G401.6 (cell line): Measurements from ENCODE around the gene RYR1.
"Not testable (repeated sequence)": the region's sequence is repeated elsewhere in the genome, so short reads cannot be mapped to it uniquely, and the experiment has no call there.

Source experiments
- FAIRE-seq: peaks from 2 replicates; lab custom pipeline; 2012; peaks lifted over from hg19 to GRCh38; lab: Jason Lieb, UNC

Gene RYR1

DNA sequence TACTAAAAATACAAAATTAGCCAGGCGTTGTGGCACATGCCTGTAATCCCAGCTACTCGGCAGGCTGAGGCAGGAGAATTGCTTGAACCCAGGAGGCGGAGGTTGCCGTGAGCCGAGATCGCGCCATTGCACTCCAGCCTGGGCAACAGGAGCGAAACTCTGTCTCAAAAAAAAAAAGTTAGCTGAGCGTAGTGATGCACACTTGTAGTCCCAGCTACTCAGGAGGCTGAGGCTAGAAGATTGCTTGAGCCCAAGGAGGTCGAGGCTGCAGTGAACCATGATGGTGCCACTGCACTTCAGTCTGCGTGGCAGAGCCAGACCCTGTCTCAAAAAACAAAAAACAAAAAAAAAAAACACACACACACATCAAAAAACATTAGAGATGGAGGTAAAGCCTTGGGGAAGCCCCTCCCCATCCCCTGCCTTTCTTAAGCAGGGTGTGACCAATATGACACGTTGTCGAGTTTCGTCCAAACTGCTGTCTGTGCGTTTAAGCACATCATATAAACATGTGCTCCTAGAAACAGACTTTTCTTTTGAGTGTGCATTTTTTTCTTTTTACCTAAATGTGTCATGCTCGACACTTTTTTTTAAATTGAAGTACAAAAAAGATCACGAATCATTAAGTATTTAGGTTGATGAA is 6.3 kb upstream of the RYR1 start:
- FAIRE-seq: not testable (repeated sequence)

DNA sequence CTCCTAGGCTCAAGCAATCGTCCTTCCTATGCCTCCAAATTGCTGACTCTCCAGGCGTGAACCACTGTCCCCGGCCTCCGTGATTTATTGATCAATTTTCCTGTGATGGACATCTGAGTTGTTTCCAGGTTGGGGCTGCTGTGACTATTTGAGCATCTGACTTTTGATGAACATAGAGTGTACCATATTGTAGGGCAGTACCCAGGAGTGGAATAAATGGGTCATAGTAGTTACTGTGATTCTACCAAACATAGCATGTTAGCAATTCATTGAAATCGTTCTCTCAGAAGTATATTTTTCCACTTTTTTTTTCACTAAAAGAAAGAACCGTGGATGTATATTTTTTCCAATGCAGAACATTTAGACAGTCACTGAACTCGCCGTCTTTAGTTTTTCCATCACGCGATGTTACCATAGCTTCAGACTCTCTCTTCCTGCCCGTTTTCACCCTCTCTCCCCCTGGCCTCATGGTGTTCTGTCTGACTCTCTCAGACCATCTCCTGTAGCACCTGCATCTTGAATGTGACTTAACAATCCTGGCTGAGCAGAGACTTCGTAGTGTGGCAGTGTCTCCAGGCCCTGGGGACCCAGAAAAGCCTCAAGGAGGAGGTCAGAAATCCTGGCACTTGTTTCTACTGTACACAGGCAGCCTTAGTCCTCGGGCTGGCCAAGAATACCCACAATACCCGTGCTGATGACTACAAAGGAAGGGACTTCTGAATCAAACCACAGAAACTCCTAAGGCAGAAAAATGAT is 4.3 kb upstream of the RYR1 start:
- FAIRE-seq: no peak

DNA sequence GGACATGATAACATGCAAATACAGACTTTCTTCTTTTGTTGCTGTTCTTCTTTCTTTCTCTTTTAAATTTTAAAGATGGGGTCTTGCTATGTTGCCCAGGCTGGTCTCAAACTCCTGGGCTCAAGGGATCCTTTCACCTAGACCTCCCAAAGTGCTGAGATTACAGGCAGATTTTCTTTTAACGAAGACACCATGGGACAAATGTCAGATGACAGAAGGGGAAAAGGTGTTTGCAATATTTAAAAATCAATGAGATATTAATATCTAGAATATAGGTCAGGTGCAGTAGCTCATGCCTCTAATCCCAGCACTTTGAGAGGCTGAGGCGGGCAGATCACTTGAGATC is 3.7 kb upstream of the RYR1 start:
- no peak for FAIRE-seq

DNA sequence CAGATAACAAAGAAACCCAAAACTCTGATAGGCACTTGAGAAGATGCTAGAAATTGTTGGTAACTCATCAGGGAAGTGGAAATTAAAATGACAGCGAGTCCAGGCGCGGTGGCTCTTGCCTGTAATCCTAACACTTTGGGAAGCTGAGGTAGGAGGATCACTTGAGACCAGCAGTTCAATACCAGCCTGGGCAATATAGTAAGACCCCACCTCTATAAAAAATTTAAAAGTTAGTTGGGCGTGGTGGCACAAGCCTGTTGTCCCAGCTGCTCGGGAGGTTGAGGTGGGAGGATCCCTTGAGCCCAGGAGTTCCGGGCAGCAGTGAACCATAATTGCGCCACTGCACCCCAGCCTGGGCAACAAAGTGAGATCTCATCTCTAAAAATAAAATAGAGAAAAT is 2.6 kb upstream of the RYR1 start:
- no peak for FAIRE-seq

GRCh38 chr19:38434549-38435051 is 1.1 kb downstream of the RYR1 start:
- FAIRE-seq: no peak

DNA sequence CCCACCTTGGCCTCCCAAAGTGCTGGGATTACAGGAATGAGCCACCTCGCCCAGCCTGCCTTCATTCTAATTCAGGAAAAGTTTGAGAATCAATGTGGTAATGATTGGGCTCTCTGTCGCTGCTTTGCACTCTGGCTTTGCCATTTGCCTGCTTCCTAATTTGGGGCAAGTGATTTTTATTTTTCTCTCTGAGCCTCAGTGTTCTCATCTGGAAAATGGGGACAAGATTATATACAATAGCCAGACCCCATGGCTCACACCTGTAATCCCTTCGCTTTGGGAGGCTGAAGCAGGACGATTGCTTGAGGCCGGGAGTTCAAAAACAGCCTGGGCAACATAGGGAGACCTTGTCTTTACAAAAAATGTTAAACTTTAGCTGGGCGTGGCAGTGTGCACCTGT is 3.8 kb downstream of the RYR1 start:
- FAIRE-seq: no peak

DNA sequence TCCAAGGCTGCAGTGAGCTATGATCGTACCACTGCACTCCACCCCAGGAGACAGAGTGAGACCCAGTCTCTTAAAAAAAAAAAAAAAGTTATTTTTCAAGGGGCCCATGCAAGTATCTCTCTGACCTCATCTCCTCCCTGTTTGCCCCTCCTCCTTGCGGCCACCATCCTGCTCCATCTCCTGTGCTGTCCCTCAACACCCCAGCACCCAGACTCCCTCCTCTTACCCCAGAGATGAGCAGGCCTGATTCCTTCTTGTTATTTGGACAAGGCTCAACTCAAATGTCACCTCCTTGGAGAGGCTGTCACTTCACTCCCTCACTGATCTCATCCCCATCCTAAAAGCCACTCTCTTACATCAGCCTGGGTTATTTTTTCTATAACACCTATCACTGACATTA is 4.4 kb downstream of the RYR1 start:
- no peak for FAIRE-seq

- no peak for FAIRE-seq
Measured at GRCh38 chr19:38440592-38440991, 7.1 kb downstream of the RYR1 start.

DNA sequence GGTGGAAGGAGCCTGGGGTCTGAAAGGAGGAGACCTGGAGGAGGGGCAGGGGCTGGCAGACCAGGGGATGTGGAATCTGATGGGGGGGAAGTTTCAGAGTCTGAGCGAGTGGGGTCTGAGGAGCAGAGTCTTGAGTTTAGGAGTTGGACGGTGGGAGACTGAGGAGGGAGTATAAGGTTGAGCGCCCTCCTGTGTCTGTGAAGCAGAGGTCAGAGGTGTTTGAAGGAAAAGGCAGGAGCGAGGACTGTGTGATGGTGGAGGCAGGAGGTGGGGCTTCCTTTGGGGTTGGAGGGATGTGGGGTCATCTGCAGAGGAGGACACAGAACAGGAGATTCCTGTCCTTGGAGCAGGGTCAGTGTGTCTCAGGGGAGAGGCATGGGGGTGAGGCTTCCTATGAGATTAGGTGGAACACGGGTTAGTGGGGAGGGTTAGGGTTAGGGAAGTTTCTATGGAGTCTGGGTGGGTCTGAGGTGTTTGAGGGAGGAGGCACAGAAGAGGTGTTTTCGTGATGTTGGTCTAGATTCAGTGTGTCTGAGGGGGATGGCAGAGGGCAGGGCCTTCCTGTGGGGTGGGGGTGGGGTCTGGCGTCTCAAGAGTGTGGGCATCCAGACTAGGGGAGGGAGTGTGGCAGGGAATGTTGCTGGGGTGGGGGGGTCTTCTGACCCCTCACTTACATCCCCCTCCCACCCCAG is 8.3 kb downstream of the RYR1 start:
- no peak for FAIRE-seq

DNA sequence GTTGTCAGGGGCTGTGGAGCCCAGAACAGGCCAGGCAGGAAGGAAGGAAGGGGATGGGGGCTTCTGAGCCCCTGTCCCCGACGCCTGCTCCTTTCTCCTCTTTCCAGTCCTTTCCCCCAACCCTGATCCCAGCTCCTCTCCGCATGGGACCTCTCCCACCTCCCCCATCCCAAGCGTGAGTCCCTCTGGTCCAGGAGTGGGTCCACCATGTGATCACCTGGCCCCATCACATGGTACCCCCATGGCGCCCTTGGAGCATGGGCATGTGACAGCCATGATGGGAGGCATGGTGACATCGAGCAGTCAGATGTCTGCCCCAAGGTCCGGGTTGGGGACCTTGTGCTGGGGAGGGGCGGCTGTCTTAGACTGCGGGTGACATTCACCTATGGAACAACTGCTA is 9.2 kb downstream of the RYR1 start:
- no peak for FAIRE-seq

DNA sequence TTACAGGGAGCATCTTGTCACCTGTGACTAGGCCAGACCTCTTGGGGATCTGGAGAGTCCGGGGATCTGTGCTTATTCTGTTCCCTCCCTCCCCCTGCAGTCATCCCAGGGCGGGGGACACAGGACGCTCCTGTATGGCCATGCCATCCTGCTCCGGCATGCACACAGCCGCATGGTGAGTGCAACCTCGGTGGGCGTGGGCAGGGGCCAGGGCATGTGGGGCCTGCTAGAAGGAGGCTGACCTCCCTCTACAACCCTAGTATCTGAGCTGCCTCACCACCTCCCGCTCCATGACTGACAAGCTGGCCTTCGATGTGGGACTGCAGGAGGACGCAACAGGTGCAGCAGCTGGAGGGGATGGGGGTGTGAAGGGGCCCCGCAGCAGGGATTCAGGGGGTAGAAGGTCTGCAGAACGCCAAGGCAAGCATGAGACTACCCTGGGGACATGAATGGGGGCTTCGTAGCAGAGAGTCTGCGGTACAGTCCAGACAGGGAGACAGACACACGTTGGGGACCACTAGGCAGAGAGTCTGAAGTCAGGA is 10.0 kb downstream of the RYR1 start:
- FAIRE-seq: no peak

- FAIRE-seq: no peak
Measured at GRCh38 chr19:38444026-38444425, 10.5 kb downstream of the RYR1 start.

GRCh38 chr19:38445362-38445761 is 11.9 kb downstream of the RYR1 start:
- no peak for FAIRE-seq

DNA sequence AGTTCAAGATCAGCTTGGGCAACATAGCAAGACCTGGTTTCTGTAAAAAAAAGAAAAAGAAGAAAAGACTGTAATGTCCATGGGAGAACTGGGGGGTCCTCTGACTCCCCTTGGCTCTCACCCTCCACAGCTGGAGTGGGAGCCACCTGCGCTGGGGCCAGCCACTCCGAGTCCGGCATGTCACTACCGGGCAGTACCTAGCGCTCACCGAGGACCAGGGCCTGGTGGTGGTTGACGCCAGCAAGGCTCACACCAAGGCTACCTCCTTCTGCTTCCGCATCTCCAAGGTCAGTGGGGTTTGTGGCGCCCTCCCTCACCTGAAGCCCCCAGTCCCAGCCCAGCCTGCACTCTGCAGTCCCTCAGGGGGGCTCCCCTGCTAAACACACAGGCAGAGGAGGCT is 14.7 kb downstream of the RYR1 start:
- FAIRE-seq: no peak

DNA sequence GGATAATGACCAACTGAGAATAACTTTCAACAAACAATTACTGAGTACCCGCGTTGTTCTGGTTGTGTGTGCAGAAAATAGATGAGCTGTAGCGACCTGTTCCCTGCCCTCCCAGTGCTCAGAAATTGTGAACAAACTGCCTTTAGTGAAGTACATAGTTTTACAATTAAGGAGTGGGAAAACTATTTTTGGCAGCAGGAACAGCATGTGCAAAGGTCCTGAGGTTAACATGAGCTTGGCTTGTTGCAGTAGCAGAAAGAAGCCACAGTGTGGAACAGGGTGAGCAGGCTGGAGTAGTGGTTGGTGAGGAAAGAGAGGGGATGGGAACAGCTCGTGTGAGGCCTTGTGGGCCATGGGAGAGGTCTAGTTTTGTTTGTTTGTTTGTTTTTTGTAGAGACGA is 16.0 kb downstream of the RYR1 start:
- FAIRE-seq: no peak

GRCh38 chr19:38451036-38451435 is 17.5 kb downstream of the RYR1 start:
- FAIRE-seq: no peak

GRCh38 chr19:38451629-38452028 is 18.1 kb downstream of the RYR1 start:
- FAIRE-seq: no peak

DNA sequence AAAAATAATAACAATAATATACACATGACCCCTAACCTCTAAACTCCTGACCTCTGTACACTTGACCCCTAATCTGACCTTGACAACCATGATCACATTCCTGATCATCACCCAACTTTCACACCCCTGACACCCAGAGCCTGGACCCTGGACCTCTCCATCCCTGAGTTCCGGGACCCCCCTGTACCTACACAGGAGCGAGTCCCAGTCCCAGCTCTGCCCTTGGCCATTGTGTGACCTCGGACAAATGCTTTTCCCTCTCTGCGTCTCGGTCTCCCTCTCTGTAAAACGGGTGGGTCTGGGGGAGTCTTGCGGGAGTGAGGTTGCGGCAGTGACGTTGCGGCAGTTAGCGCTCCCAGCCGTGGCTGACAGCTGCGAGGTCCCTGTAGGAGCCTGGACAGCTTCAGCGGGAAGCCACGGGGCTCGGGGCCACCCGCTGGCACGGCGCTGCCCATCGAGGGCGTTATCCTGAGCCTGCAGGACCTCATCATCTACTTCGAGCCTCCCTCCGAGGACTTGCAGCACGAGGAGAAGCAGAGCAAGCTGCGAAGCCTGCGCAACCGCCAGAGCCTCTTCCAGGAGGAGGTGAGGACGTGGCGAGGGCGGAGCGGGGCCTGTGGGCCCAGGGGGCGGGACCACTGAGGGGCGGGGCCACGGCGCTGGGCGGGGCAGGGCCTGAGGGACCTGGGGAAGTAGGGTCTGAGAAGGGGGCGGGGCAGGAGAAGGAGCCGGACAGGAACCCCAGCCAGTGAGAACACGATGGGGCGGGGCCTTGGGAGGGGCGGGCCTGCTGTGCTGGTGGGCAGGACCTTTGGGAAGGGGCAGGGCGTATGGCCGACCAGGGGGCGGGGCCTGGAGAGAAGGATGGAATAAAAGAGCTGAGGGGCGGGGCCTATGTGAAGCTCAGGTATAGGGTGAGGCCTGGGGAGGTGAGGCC is 19.2 kb downstream of the RYR1 start:
- FAIRE-seq: no peak

- no peak for FAIRE-seq
Measured at GRCh38 chr19:38453596-38453995, 20.1 kb downstream of the RYR1 start.

DNA sequence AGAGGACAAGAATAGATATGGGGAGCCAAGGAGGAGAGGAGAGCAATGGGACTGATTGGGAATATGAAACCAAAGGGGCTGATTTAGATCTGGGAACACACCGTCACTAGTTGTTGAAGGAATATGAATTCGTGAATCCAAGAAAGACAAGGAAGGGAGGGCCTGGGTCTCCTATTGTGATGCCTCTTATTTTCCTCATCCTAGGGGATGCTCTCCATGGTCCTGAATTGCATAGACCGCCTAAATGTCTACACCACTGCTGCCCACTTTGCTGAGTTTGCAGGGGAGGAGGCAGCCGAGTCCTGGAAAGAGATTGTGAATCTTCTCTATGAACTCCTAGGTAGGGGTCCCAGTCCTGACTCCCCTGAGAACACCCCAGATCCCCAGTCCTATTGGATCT is 21.5 kb downstream of the RYR1 start:
- no peak for FAIRE-seq

GRCh38 chr19:38457202-38457601 is 23.7 kb downstream of the RYR1 start:
- FAIRE-seq: no peak
